Stimulated activated CD8-positive, alpha-beta memory T cell treated with anti-CD3 and anti-CD28 coated beads, Interleukin-4, amount 100 ng/mL, for 1 hour (primary cell): ENCODE measurements around the gene TANC1.
"Not testable (repeated sequence)": the region's sequence is repeated elsewhere in the genome, so short reads cannot be mapped to it uniquely, and the experiment has no call there.

Experiments used
- DNase-seq, 2 donors: peaks; one replicate each; pipeline ENCODE4 v3.0.0-alpha.2; 2020; ENCODE audit warnings: low read depth in 2 of 2, low spot score in 1 of 2

Gene TANC1

DNA sequence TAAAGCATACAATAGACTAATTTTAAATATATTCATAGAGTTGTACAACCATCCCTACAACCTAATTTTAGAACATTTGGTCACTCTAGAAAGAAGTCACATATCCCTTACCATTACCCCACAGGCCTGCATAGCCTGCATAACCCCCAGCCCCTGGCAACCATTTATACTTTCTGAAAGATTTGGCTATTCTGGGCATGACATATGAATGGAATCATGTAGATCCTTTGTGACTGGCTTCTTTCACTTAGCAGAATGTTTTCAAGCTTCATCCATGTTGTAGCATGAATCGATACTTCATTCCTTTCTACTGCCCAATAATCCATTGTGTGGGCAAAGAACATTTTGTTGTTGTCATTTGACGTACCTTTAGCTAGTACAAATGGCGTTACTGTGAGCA, 166.5 kb downstream of the TANC1 start:
- DNase-seq = no peak

DNA sequence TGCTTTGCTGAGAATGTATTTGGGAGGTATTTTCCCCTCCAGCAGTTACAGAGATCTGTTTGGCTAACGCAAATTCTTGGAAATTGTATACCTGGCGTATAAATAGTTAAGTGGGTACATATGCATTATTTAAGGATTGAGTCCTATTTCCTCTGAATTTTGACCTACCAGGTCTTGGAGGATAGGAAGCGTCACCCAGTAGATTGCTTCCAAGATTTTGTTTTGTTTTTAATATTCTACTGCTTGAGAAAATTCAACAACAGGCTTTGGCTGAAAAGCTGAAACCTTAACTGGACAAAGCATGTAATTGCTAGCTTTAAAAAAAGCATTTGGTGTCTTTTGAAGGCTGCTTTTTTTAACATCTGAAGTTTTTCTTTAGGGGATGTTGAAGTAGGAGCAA, 168.0 kb downstream of the TANC1 start:
- DNase-seq = no peak

DNA sequence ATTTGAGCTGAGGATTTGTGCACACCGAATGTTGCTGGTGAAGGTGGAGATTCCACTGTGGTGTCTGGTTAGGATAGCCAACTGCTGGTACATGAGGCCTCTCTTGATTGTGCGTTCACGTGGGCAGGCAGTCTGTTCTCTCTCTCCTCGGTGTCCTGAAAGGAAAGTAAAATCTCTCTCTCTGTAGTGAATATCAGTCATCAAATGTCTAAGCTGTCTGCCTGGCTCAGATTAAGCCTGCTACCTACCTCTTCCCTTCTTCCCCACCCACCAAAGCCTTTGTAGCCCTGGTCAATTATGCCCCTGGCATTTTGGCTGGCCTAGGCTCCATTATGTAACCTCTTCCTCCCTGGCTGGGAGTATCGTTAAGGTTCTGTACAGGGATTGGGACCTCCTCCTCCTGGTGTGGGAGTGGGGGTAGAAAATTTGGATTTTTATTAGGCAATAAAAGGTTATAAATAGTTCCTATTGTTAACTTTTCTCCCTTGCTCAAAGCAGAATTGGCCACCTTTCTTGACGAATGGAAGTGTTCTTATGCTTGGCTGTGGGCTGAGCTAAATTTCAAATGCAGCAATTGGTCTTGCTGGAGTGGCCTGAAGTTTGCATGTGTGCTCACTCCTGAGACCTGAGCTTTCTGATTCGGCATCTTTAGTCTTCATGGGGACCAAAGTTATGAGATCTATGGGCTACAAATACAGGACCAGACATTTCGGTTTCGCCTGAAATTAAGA, 169.2 kb downstream of the TANC1 start:
- DNase-seq = no peak

DNA sequence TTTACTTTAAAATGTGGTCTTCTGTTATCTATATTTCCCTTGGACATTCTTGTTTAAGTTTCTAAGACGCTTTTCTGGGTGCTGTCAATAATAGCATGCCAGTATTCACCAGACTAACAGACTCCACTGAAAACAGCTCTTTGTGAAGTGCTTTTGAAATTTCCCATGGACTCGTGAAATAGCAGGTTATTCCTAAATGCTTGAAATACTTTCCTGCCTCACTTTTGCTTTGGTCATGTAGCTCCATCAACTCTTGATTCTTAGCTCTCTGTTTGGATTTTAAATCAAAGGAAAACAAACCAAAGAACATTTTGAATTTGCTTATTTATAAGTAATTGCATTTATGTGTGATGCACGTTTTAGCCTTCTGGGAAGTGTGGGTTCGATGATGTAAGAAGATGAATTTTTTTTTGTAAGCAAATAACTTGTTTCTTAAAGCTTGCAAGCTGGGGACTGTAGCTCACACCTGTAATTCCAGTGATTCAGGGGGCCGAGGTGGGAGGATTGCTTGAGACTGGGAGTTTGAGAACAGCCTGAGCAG, 170.3 kb downstream of the TANC1 start:
- DNase-seq = no peak

DNA sequence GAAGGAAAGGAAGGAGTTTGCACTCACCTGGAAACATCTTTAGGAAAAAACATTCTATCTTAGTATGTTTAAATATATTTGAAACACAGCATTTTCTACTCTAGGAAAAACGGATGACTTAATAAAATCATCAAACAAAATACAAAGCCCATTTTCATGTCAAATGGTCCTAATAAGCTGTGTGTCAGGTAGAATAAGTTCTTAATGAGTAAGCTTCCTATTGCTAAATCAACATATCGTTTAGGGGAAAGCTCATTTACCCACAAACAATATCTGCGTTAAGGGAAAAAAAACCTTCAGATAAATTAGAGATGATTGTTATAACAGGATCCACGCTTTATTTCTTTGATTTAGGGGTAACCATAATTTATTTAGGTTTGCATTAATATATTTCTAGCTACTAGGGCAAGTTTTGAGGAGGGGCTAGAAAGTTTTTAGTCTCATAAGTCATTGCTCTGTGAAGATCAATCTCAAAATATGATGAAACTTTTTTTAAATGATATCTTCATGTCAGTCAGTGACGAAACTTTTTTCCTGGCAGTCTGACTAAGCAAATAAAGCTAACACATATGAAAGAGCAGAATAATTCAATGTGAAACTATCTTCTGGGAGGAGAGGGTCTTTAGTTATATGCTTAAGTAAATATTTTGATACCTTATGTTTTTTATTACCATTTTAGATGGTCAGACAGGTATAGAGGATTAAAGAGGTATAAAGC, 170.9 kb downstream of the TANC1 start:
- no peak for DNase-seq

DNA sequence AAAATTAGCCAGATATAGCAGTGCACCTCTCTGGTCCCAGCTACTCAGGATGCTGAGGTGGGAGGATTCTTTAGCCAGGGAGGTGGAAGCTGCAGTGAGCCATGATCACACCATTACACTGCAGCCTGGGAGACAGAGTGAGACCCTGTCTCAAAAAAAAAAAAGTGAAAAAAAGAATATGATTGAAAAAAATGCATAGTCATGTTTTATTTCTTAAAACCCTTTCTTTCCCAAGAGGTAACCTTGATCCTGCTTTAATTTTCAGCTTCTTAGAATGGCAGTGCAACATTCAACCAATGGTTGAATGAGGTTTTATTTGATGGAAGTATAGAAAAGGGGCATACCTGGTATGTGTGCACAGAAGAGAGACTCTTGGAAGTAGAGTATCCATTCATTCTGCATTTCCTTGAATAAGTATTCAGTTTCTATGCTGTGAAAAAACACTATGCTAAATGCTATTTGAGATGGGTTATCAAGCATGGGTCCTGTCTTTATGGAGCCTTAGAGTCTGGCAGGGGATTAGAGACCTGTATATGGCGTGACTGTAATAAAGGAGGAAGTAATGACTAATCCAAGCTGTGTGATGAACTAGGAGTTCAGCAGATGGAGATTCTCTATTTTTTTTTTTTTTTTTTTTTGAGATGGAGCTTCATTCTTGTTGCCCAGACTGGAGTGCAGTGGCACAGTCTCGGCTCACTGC, 171.8 kb downstream of the TANC1 start:
- DNase-seq = no peak

DNA sequence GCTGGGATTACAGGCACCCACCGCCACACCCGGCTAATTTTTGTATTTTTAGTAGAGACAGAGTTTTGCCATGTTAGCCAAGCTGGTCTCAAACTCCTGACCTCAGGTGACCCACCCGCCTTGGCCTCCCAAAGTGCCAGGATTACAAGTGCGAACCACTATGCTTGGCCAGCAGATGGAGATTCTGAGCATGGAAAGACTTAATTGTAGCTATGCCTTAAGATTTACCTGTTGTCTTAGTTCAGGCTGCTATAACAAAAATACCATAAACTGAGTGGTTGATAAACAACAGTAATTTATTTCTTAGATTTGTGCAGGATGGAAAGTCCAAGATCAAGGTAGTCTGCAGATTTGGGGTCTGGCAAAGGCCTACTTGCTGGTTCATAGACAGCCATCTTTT, 172.4 kb downstream of the TANC1 start:
- DNase-seq = not testable (repeated sequence)

DNA sequence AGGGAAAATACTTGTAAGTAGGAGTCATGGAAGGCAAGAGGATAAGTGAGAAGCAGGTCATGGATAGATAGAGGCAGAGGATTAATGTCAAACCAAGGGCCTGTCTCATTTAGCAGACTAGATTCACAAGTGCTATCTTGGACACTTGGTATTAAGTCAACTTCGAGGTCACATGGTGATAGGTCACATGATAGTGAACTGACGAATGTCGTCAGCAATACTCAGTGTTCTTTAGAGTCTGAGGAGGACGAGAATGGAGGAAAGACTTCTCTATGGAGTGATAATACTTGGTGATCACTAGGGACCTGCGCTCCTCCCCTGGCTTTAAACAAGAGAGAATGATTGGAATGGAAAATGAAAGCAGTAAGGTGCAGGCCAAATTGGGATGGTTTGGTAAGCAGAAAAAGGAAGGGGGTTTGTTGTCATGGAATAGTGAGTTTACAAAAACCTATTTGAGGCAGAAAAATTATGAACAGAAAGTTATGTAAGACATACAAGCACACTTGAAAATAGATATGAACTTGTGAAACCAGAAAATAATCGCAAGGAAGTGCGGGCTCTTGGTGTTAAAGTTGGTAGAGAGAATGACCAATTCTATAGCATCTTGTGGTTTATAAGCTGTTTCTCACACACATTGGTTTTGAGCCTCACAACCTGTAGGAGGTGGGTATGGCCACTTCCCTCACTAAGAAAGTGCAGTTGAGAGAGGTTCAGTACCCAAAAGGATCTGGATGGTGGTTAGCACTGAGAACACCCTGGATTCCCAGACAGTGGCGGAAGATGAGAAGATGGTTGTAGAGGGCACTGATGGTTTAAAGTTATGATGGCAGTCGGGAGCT, 176.6 kb downstream of the TANC1 start:
- no peak for DNase-seq

DNA sequence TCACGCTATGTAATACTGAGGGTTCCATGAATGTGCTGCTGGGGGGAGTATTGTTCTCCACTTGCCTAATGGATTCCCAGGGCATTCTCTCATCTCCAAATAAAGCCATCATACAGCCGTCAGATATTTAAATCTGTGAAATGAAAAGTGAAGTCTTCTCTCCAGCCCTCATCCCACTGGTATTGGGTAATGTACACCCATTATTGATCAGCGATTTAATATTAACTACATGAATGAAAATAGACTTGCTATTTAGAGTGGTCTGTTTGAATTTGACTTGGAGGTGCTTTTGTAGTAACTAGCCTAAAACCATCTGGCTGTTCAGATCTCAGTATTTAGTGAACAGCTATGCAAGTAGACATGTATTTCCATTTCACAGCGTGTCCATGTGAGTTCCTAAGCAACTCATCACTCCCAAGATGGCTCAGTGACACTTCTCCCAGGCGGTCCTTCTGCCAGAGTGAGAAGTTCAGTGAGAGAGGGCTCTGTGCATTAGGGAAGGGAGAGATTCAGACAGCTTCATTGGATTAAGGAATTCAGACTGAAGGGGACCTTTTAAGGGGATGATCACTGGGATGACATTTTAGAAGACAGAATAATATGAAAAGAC, 177.4 kb downstream of the TANC1 start:
- no peak for DNase-seq

DNA sequence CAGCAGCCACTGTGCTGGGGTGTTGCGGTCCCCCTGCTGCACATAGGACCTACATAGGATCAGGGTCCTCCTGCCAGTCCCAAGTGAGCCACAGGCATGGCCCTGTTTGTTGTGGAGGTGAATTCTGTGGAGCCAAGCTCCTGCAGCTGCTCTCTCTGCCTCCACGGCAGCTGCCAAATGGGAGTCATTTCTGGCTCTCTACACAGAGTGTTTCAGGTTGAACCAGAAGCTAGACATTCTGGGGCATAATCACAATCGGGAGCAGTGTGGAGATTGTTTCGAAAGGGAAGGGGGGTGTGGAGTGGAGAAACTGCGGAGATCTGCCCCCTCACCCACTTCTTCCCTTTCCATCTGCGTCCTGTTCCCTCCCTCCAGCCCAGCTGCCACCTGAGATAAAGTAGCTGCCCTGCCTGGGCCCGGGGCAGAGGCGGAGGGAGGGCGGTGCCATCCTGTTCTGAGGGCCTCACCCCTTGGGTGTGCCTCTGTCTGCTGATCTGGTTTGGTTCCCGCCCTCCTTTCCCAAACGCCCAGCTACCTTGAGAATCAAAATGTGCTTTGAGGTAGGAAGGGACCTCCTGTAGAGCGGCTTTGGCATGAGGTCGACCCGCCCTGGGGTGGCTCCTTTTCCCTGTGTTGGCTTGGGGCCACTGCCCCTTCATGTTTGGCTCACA, 178.7 kb downstream of the TANC1 start:
- DNase-seq = no peak

DNA sequence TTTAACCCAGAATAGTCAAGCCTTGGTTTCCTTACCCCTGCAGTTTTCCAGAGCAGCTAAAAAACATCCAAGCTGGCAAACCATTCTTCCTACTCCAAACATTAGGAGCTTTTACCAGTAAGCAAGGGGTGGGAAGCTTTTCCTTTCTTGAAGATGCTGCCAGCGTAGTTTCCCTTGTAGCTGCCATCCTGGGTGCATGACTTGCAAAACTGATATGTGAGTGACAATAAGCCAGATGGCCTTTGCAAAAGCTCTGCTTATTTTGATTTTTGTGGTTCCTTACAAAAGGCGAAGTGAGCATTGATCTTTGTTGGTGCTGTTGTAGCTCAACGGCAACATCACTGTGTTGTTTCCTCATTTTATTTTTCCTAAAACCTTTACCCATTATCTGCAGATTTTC, 179.2 kb downstream of the TANC1 start:
- DNase-seq = no peak

DNA sequence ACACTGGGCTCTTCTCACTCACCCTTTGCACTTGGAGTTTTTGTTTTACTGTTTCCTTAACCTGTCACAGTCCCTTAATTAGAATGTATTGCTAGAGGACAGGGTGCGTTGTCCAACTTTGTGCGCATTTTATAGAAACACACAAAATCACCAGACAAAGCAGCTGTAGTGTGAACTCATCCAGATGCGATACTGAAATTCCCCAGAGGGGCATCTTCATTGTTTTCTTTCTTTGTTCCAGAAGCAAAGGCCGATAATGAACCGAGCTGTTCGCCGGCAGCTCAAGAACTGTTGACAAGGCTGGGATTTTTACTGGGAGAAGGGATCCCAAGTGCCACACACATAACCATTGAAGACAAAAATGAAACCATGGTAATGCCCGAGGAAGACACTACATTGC, 180.5 kb downstream of the TANC1 start:
- no peak for DNase-seq

DNA sequence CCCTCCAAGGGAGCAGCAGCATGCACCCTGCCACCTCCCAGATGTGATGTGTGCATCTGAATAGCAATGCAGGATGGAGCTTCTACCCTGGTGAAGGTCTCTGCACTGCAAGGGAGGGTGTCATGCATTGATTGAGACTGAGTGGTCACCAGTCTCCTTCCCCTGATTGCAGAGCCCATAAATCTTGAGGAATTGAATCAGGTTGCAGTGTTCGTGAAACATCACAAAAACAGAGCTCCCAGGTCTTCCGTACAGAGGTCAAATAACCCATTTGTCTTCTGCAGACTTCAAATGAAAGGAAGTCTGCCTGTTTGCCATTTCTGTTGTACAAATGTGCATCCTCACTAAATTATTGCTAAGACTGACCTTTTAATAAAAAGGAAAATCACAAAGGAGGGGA, 181.3 kb downstream of the TANC1 start:
- no peak for DNase-seq

DNA sequence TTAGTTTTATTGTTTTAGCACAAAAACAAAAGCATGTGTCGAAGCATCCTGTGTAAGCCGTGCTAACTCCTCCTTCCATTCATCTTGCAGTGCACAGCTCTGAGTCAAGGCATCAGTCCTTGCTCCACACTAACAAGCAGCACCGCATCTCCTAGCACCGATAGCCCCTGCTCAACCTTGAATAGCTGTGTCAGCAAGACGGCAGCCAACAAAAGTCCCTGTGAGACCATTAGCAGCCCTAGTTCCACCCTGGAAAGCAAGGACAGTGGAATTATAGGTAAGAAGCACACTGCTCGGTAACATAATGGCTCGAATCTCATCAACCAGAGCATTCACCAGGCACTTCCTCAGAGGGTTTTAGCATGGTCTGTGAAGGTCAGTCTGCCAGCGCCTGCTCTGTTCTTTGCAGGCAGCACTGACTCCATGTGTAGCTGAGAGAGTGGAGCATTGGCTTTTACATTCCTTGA, 181.9 kb downstream of the TANC1 start:
- no peak for DNase-seq

DNA sequence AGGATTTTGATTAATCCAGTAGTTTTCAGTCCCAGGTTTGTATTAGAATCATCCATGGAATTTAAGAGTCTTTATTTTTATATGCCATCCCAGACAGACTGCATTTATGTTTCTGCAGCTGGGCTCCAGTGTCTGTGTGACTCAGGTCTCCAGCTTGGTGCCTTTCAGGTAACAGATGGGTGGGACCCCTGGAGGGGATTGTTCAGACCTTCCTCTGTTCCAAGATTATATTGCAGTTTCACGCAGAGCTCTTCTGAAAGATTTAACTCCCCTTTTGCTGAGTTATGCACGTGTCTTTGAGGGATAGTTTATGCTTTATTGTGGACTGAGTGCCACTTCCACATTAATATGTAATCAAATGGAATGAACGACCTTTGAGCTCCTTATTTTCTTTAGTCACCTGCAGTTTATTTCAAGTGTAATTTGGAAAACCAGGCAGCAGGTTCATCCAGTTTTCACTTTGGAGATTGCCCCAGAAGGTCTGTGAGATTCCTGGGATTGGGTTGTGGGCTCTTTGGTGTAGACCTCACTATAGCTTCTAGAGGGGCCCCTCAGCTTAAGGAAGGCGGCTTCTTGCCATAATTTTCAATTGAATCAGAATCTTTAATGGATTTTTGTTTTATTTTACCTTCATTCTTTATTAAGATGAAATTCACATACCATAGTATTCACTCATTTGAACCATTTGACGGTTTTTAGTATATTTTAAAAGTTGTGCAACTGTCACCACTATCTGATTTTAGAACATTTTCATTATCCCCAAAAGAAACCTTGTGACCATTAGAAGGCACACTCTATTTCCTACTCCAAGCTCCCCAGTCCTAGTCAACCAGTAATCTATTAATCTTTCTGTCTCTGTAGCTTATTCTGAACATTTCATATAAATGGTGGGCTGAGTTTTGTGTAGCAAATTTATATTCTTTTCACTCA, 183.0 kb downstream of the TANC1 start:
- no peak for DNase-seq

DNA sequence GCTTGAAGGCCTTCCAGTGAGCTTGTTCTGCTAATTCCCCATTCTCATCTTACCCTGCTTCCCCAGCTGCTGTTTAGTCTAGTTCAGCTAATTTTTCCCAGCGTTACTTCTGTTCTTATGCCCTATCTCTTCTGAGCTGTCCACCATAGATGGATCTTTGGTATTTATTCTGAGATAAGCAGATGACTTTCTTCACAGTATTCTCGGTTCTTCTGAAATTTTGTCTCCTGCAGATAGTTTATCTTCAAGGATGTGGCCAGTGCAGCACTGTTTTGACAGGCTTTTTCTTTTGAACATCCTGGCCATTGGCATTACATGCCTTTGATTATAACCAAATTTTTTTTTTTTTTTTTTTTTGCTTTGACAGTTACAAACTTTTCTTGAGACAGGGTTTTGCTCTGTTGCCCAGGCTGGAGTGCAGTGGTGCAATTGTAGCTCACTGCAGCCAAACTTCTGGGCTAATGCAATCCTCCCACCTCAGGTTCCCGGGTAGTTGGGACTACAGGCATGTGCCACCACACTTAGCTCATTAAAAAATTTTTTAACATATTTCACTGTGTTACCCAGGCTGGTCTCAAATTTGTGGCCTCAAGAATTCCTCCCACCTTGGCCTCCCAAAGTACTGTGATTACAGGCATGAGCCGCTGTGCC, 183.8 kb downstream of the TANC1 start:
- no peak for DNase-seq

DNA sequence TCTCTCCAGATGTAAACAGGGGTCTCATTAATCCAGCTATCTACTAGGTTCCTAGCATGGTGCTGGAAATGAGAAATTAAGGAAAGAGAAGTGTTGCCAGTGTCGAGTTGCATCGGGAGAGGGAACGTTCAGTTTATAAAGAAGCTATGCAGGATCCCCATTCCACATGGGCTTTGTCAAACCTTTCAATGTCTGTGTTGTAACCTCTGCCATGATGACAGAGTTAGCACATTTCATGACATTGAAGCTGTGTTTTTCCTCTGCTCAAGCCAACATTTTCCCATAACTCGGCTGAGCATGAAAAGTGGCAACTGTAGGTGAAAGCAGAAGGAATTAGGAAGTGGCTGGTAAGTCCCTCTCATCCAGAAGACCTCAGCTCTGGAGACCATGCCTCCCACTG, 184.6 kb downstream of the TANC1 start:
- no peak for DNase-seq

DNA sequence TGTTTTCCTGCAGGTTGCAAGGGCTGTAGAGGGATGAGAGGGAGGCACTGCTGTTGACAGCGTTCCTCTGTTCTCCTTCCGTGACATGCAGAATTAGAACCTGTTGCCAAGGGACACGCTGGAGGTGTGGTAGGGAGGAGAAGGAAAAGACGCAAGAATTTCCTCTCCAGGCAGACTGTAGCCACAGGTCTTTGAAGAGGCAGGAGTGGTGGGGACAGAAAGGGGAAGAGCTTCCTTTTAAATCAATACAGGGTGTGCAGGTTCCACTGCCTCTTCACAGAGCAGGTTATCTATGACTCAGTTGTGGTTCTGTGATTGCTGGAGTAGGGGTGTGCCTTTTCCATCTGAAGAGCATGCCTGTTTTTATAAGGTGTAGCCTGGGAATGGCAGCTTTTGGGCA, 185.0 kb downstream of the TANC1 start:
- DNase-seq = no peak
